ENCODE measurements around the gene GABRB1. TPM values are rescaled to one million over a fixed set of nuclear protein-coding genes. Genes with fewer than 3 reads are reported as not detected.

GABRB1 gene
- total and polyA plus RNA-seq, 2 donors (not counting 1 experiment from before 2014, with no cell fraction given), result 0.05 to 0.17 TPM

DNA sequence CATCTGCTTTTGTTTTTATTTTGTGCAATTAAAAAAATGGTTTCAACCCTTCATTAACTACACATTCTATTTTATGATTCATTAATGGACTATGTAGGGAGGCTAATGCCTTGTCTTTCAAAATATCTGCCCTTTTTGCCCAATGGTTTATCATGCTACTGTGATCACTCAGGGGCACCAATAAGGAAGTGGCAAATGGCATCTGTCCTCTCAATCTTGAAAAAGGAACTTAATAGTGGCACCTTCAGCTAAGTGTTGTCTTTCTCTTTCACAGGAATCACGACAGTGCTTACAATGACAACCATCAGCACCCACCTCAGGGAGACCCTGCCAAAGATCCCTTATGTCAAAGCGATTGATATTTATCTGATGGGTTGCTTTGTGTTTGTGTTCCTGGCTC lies 375.0 kb downstream of the GABRB1 start:
- no peak for TF ChIP-seq EZH2 (IDR thresholded peaks at IDR 0.05; ENCODE audit: low read length, missing control alignments)
- TF ChIP-seq, protein P1, sequence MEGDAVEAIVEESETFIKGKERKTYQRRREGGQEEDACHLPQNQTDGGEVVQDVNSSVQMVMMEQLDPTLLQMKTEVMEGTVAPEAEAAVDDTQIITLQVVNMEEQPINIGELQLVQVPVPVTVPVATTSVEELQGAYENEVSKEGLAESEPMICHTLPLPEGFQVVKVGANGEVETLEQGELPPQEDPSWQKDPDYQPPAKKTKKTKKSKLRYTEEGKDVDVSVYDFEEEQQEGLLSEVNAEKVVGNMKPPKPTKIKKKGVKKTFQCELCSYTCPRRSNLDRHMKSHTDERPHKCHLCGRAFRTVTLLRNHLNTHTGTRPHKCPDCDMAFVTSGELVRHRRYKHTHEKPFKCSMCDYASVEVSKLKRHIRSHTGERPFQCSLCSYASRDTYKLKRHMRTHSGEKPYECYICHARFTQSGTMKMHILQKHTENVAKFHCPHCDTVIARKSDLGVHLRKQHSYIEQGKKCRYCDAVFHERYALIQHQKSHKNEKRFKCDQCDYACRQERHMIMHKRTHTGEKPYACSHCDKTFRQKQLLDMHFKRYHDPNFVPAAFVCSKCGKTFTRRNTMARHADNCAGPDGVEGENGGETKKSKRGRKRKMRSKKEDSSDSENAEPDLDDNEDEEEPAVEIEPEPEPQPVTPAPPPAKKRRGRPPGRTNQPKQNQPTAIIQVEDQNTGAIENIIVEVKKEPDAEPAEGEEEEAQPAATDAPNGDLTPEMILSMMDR (conservative IDR thresholded peaks at IDR 0.05 in 1 of 2, IDR thresholded peaks at IDR 0.05 in 1 of 2; ENCODE audit: low read depth in 1 of 2, low read length in 2 of 2), result no peak
- Histone ChIP-seq H3K27ac (ENCODE audit: insufficient read depth, low read length) (no peak overlapping the region), H4K20me1 (ENCODE audit: control insufficient read depth, extremely low read depth, insufficient read depth, low read length) (no peaks in the 10 kb centered on the region), H3K4me2 (ENCODE audit: extremely low read depth, insufficient read depth, low read length) (no peak overlapping the region), H3K9me3 (ENCODE audit: control insufficient read depth, insufficient read depth, low read depth, low read length) (no peaks in the 10 kb centered on the region), H2AFZ (ENCODE audit: low read length) (no peak overlapping the region), H3K36me3 (ENCODE audit: control insufficient read depth, insufficient read depth, low read length) (no peaks in the 10 kb centered on the region), H3K4me3 (replicated peaks in 1 of 4; ENCODE audit: control extremely low read depth in 1 of 4, insufficient read depth in 1 of 4, low read depth in 3 of 4, low read length in 4 of 4) (no peak overlapping the region), H3K79me2 (ENCODE audit: control insufficient read depth, insufficient read depth, low read length) (no peaks in the 10 kb centered on the region), H3K9ac (ENCODE audit: insufficient read depth, low read length) (no peak overlapping the region), H3K4me1 (ENCODE audit: control insufficient read depth, extremely low read depth, insufficient read depth, low read length) (no peaks in the 10 kb centered on the region), H3K27me3 (ENCODE audit: control insufficient read depth, insufficient read depth, low read length) (no peaks in the 10 kb centered on the region)
- DNase-seq (ENCODE audit: low read depth in 2 of 2), result no peak

DNA sequence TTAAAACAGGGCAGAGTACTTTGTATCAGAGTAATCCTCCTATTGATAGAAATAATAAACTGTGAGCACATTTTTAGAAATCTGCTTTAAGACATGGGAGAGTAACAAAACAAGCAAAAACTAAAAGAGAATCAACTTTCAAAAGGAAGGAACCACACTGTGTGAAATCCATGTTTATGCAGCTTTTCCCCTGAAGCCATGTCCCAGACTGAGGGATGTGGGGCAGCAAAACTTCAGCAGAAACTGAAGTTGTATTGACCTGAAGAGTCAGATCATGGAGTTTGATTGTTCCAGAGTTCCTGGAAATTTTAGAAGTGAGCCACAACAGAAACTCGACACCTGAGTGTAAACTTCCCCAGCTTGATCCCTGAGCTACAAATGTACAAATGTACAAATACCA lies 378.9 kb downstream of the GABRB1 start:
- Histone ChIP-seq H2AFZ (ENCODE audit: low read length) (no peak overlapping the region), H3K79me2 (ENCODE audit: control insufficient read depth, insufficient read depth, low read length) (no peaks in the 10 kb centered on the region), H3K27me3 (ENCODE audit: control insufficient read depth, insufficient read depth, low read length) (no peaks in the 10 kb centered on the region)

DNA sequence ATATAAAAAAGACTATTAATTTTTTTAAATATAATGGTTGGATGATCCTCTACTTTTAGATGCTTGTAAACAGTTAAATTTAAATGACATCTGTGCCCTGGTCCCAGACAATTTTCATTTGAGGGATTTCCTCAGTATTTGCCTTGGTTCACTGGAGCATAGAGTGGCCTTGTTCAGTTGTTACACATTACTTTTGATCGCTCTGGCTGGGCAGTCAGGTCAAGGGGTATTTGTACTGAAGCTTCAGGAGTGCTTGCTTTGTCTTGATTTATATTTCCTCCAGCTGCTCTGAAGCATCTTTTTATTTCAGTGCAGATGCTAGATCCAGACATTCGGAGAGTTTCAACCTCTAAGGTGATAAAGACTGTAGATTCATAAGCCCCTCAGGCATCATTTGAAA lies 382.2 kb downstream of the GABRB1 start:
- H3K9ac ChIP-seq (ENCODE audit: insufficient read depth, low read length), result no peak overlapping the region
- H2AFZ ChIP-seq (ENCODE audit: low read length), result no peak overlapping the region
- no peak for TF ChIP-seq EZH2 (IDR thresholded peaks at IDR 0.05; ENCODE audit: low read length, missing control alignments)
- TF ChIP-seq, protein P1 (conservative IDR thresholded peaks at IDR 0.05 in 1 of 2, IDR thresholded peaks at IDR 0.05 in 1 of 2; ENCODE audit: low read depth in 1 of 2, low read length in 2 of 2), result no peak
- H3K4me3 ChIP-seq (replicated peaks in 1 of 4; ENCODE audit: control extremely low read depth in 1 of 4, insufficient read depth in 1 of 4, low read depth in 3 of 4, low read length in 4 of 4), result no peak overlapping the region
- no peak overlapping the region for H3K27ac ChIP-seq (ENCODE audit: insufficient read depth, low read length)
- H3K36me3 ChIP-seq (ENCODE audit: control insufficient read depth, insufficient read depth, low read length), result no peaks in the 10 kb centered on the region
- no peaks in the 10 kb centered on the region for H3K4me1 ChIP-seq (ENCODE audit: control insufficient read depth, extremely low read depth, insufficient read depth, low read length)
- no peak for DNase-seq (ENCODE audit: low read depth in 2 of 2)
- H3K79me2 ChIP-seq (ENCODE audit: control insufficient read depth, insufficient read depth, low read length), result no peaks in the 10 kb centered on the region
- no peaks in the 10 kb centered on the region for H3K27me3 ChIP-seq (ENCODE audit: control insufficient read depth, insufficient read depth, low read length)
- no peaks in the 10 kb centered on the region for H3K9me3 ChIP-seq (ENCODE audit: control insufficient read depth, insufficient read depth, low read depth, low read length)
- no peak overlapping the region for H3K4me2 ChIP-seq (ENCODE audit: extremely low read depth, insufficient read depth, low read length)
- H4K20me1 ChIP-seq (ENCODE audit: control insufficient read depth, extremely low read depth, insufficient read depth, low read length), result no peaks in the 10 kb centered on the region

More for the DNA sequence above, 378.9 kb downstream of the GABRB1 start:
- DNase-seq (ENCODE audit: low read depth in 2 of 2), result peak in 1 of 2 donors; percentile 4
- Histone ChIP-seq H4K20me1 (ENCODE audit: control insufficient read depth, extremely low read depth, insufficient read depth, low read length) (no peaks in the 10 kb centered on the region), H3K9ac (ENCODE audit: insufficient read depth, low read length) (no peak overlapping the region), H3K27ac (ENCODE audit: insufficient read depth, low read length) (no peak overlapping the region), H3K36me3 (ENCODE audit: control insufficient read depth, insufficient read depth, low read length) (no peaks in the 10 kb centered on the region), H3K9me3 (ENCODE audit: control insufficient read depth, insufficient read depth, low read depth, low read length) (no peaks in the 10 kb centered on the region), H3K4me1 (ENCODE audit: control insufficient read depth, extremely low read depth, insufficient read depth, low read length) (no peaks in the 10 kb centered on the region), H3K4me2 (ENCODE audit: extremely low read depth, insufficient read depth, low read length) (no peak overlapping the region), H3K4me3 (replicated peaks in 1 of 4; ENCODE audit: control extremely low read depth in 1 of 4, insufficient read depth in 1 of 4, low read depth in 3 of 4, low read length in 4 of 4) (no peak overlapping the region)
- TF ChIP-seq EZH2 (IDR thresholded peaks at IDR 0.05; ENCODE audit: low read length, missing control alignments), result no peak
- TF ChIP-seq, protein P1 (conservative IDR thresholded peaks at IDR 0.05 in 1 of 2, IDR thresholded peaks at IDR 0.05 in 1 of 2; ENCODE audit: low read depth in 1 of 2, low read length in 2 of 2), result no peak

Data from fibroblast of lung (primary cell).